ENCODE results near the gene ATG13. TPM values are rescaled to one million over a fixed set of nuclear protein-coding genes. Genes with fewer than 3 reads are reported as not detected.

ATG13 gene
- total RNA-seq, 2 donors from 2014 or later, result 36.8 to 76.8 TPM

GRCh38 chr11:46664612-46665011 is 47.3 kb downstream of the ATG13 start:
- no peak overlapping the region for H3K4me3 ChIP-seq
- peaks cover 2 to 52% of the 10 kb centered on the region in 2 donors for H3K36me3 ChIP-seq (replicated peaks in 1 of 2; ENCODE audit: insufficient read depth in 1 of 2, low read depth in 2 of 2)
- H3K27me3 ChIP-seq, result no peaks in the 10 kb centered on the region
- DNase-seq (no peak), ATAC-seq (no peak)
- no peak for TF ChIP-seq POLR2A (IDR thresholded peaks at IDR 0.05)
- TF ChIP-seq, protein P1, sequence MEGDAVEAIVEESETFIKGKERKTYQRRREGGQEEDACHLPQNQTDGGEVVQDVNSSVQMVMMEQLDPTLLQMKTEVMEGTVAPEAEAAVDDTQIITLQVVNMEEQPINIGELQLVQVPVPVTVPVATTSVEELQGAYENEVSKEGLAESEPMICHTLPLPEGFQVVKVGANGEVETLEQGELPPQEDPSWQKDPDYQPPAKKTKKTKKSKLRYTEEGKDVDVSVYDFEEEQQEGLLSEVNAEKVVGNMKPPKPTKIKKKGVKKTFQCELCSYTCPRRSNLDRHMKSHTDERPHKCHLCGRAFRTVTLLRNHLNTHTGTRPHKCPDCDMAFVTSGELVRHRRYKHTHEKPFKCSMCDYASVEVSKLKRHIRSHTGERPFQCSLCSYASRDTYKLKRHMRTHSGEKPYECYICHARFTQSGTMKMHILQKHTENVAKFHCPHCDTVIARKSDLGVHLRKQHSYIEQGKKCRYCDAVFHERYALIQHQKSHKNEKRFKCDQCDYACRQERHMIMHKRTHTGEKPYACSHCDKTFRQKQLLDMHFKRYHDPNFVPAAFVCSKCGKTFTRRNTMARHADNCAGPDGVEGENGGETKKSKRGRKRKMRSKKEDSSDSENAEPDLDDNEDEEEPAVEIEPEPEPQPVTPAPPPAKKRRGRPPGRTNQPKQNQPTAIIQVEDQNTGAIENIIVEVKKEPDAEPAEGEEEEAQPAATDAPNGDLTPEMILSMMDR (IDR thresholded peaks at IDR 0.05), result no peak
- intact Hi-C loops (cut with DNase I), result no loop called here
- H3K27ac ChIP-seq, result no peak overlapping the region
- H3K9me3 ChIP-seq, result no peaks in the 10 kb centered on the region
- no peaks in the 10 kb centered on the region for H3K4me1 ChIP-seq
- 70 to 82% methylated on average over 6 of the region's 6 CpGs for WGBS, 2 donors

- no peaks in the 10 kb centered on the region for H3K9me3 ChIP-seq
- 91 to 100% methylated on average over 1 of the region's 1 CpG for WGBS, 2 donors
- no peak overlapping the region for H3K27ac ChIP-seq
- H3K4me3 ChIP-seq, result no peak overlapping the region
- peaks cover 6 to 50% of the 10 kb centered on the region in 2 donors for H3K36me3 ChIP-seq (replicated peaks in 1 of 2; ENCODE audit: insufficient read depth in 1 of 2, low read depth in 2 of 2)
- H3K27me3 ChIP-seq, result no peaks in the 10 kb centered on the region
- TF ChIP-seq, protein P1 (IDR thresholded peaks at IDR 0.05), result no peak
- TF ChIP-seq POLR2A (IDR thresholded peaks at IDR 0.05), result no peak
- ATAC-seq (no peak), DNase-seq (no peak)
- intact Hi-C loops (cut with DNase I), result no loop called here
- H3K4me1 ChIP-seq, result no peaks in the 10 kb centered on the region
These were observed 48.0 kb downstream of the ATG13 start for GRCh38 chr11:46665356-46665755.

DNA sequence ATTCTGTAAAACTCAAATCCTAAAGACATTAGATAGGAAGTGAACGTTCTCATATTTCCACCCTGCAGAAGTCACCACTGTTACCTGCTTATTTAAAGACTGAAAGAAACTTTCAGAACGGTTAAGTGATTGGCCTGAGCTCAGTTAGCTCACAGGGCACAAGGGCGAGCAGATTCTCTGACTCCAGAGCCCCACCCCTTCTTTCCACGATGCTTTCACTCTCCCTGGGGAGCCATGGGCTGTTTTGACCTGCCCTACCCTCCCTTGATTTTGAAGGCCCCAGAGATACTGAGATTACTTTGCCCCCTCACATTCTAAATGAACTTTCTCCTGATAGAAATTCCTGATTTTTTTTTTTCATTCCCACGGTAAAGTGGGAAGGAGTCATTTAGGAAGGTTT is 49.2 kb downstream of the ATG13 start:
- H3K4me3 ChIP-seq, result no peak overlapping the region
- no peaks in the 10 kb centered on the region for H3K9me3 ChIP-seq
- WGBS, 2 donors, result 72 to 73% methylated on average over 5 of the region's 5 CpGs
- no peak overlapping the region for H3K27ac ChIP-seq
- H3K27me3 ChIP-seq, result no peaks in the 10 kb centered on the region
- DNase-seq (no peak), ATAC-seq (no peak)
- TF ChIP-seq, protein P1 (IDR thresholded peaks at IDR 0.05), result no peak
- TF ChIP-seq POLR2A (IDR thresholded peaks at IDR 0.05), result no peak
- H3K36me3 ChIP-seq (replicated peaks in 1 of 2; ENCODE audit: insufficient read depth in 1 of 2, low read depth in 2 of 2), result peaks cover 6 to 51% of the 10 kb centered on the region in 2 donors
- intact Hi-C loops (cut with DNase I), result no loop called here
- H3K4me1 ChIP-seq, result no peaks in the 10 kb centered on the region

DNA sequence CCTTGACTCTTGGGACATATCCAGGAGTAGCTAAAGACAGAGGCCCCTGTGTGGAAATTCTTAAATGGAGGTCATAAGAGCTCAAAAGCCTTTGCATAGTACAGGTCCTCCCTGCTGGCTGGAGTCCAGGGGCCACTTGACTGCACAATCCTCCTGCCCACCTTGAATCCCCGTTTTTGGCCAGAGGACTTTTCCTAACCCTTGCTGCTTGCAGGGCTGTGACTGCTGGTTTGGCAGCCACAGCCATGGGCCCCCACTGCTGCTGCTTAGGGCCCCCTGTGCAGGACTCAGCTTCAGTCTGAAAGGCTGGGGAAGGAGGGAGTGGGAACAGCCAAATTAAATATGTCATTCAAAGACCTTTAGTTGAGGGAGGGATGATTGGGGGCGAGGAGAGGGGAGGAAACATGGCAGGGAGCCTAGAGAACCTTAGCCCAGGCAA is 49.7 kb downstream of the ATG13 start:
- Histone ChIP-seq H3K27me3 (no peaks in the 10 kb centered on the region), H3K36me3 (replicated peaks in 1 of 2; ENCODE audit: insufficient read depth in 1 of 2, low read depth in 2 of 2) (peaks cover 6 to 53% of the 10 kb centered on the region in 2 donors), H3K4me3 (no peak overlapping the region), H3K9me3 (no peaks in the 10 kb centered on the region), H3K27ac (no peak overlapping the region), H3K4me1 (no peaks in the 10 kb centered on the region)
- intact Hi-C loops (cut with DNase I), result no loop called here
- no peak for ATAC-seq
- WGBS, 2 donors, result 56 to 64% methylated on average over 1 to 2 of the region's 2 CpGs
- no peak for DNase-seq
- no peak for TF ChIP-seq POLR2A (IDR thresholded peaks at IDR 0.05)
- TF ChIP-seq, protein P1 (IDR thresholded peaks at IDR 0.05), result no peak

GRCh38 chr11:46668480-46669085 is 51.2 kb downstream of the ATG13 start:
- 88 to 94% methylated on average over 7 to 12 of the region's 12 CpGs for WGBS, 2 donors
- Histone ChIP-seq H3K4me3 (no peak overlapping the region), H3K27ac (no peak overlapping the region), H3K27me3 (no peaks in the 10 kb centered on the region), H3K9me3 (no peaks in the 10 kb centered on the region), H3K4me1 (peaks cover 6% of the 10 kb centered on the region), H3K36me3 (replicated peaks in 1 of 2; ENCODE audit: insufficient read depth in 1 of 2, low read depth in 2 of 2) (peaks cover 6 to 45% of the 10 kb centered on the region in 2 donors)
- ATAC-seq (no peak), DNase-seq (no peak)
- TF ChIP-seq, protein P1 (IDR thresholded peaks at IDR 0.05), result no peak
- TF ChIP-seq POLR2A (IDR thresholded peaks at IDR 0.05), result no peak
- intact Hi-C loops (cut with DNase I), result no loop called here
